PC-9 (cell line): ENCODE measurements around the gene COX4I1. TPM values are rescaled to one million over a fixed set of nuclear protein-coding genes. Genes with fewer than 3 reads are reported as not detected.

ENCODE experiments used
- BruUV-seq: library from RNA; stranded (reverse); fragments of 400-500 nt; replicated peaks from 2 replicates; lab custom pipeline; 2021; lab: Mats Ljungman, UMichigan
- CTCF ChIA-PET: fragments of 300-600 bp; sonication (Branson Sonifier 250); formaldehyde crosslinking; loops from one replicate; lab custom pipeline; 2022; ENCODE audit warnings: antibody characterized with exemption; lab: Charles Lee
- POLR2A ChIA-PET: fragments of 300-600 bp; sonication (Branson Sonifier 250); formaldehyde crosslinking; loops from one replicate; lab custom pipeline; 2022; ENCODE audit warnings: antibody characterized with exemption; ENCODE audit not compliant: unreplicated experiment; lab: Charles Lee
- DNase-seq, 2 experiments: peaks; one replicate each; pipeline versions ENCODE4 v3.0.0 to v3.0.0-alpha.2; 2015 to 2022; ENCODE audit warnings: mixed read lengths in 1 of 2
- H2AFZ ChIP-seq: fragments of 200-600 bp; sonication (generic); 2 replicates; pipeline ENCODE4 v1.8.1; 2017; ENCODE audit warnings: antibody characterized with exemption
- H3F3A ChIP-seq: fragments of 200-600 bp; sonication (generic); 2 replicates; pipeline ENCODE4 v1.8.1; 2017; ENCODE audit warnings: antibody characterized with exemption, mild to moderate bottlenecking, low read depth; ENCODE audit not compliant: insufficient read depth
- H3K27ac ChIP-seq: fragments of 200-600 bp; sonication (generic); 2 replicates; pipeline ENCODE4 v1.6.1; 2016; ENCODE audit warnings: mixed run types
- H3K27me3 ChIP-seq: fragments of 200-600 bp; sonication (generic); 2 replicates; pipeline ENCODE4 v1.6.1; 2016; ENCODE audit warnings: low read depth, mixed run types; ENCODE audit not compliant: insufficient read depth
- H3K36me3 ChIP-seq: fragments of 200-600 bp; sonication (generic); 2 replicates; pipeline ENCODE4 v1.6.1; 2016; ENCODE audit warnings: low read depth, mixed run types
- H3K4me1 ChIP-seq: fragments of 200-600 bp; sonication (generic); replicated peaks from 2 replicates; pipeline ENCODE4 v1.6.1; 2016; ENCODE audit warnings: mixed run types; ENCODE audit not compliant: insufficient read depth
- H3K4me2 ChIP-seq: fragments of 200-600 bp; sonication (generic); 2 replicates; pipeline ENCODE4 v1.6.1; 2017; ENCODE audit warnings: mixed run types
- H3K4me3 ChIP-seq: fragments of 200-600 bp; sonication (generic); 2 replicates; pipeline ENCODE4 v1.6.1; 2016; ENCODE audit warnings: mixed run types
- H3K79me2 ChIP-seq: fragments of 200-600 bp; sonication (generic); 2 replicates; pipeline ENCODE4 v1.6.1; 2017; ENCODE audit warnings: low read depth, mixed run types
- H3K9me2 ChIP-seq: fragments of 200-600 bp; sonication (generic); 2 replicates; pipeline ENCODE4 v1.8.1; 2017; ENCODE audit warnings: mild to moderate bottlenecking; ENCODE audit not compliant: insufficient read depth
- H3K9me3 ChIP-seq: fragments of 200-600 bp; sonication (generic); 2 replicates; pipeline ENCODE4 v1.8.1; 2016; ENCODE audit warnings: low read depth; ENCODE audit not compliant: insufficient read depth
- H4K20me1 ChIP-seq: fragments of 200-600 bp; sonication (generic); 2 replicates; pipeline ENCODE4 v1.8.1; 2017; ENCODE audit not compliant: insufficient read depth
- CTCF ChIP-seq: fragments of 200-600 bp; sonication (generic); conservative IDR thresholded peaks from 2 replicates; pipeline ENCODE4 v1.6.1; 2017; ENCODE audit warnings: mixed run types, antibody characterized with exemption, mild to moderate bottlenecking, moderate library complexity
- EZH2 ChIP-seq: fragments of 200-600 bp; sonication (generic); IDR thresholded peaks from 2 replicates; pipeline ENCODE4 v1.8.0; 2017; ENCODE audit warnings: antibody characterized with exemption, low read depth
- intact Hi-C: fragments of 100-400 bp; cut with micrococcal nuclease; formaldehyde crosslinking; loops from one replicate; pipeline ENCODE4 v1.10.0; 2022; ENCODE audit not compliant: unreplicated experiment
- total RNA-seq: library from RNA; stranded (reverse); gene quantifications from 2 replicates; pipeline ENCODE4 v1.2.3, GENCODE V29; 2021

The COX4I1 gene
- total RNA-seq, 1 experiment from 2014 or later, result 468 TPM

GRCh38 chr16:85808926-85809325 is 9.4 kb downstream of the COX4I1 start:
- Histone ChIP-seq H3K27me3 (peaks cover 25% of the 10 kb centered on the region), H3K4me1 (no peaks in the 10 kb centered on the region), H3F3A (peaks cover 20% of the 10 kb centered on the region), H3K4me3 (no peak overlapping the region), H3K9me2 (no peaks in the 10 kb centered on the region), H2AFZ (no peak overlapping the region), H3K36me3 (peaks cover 23% of the 10 kb centered on the region; the same call in 1 of the 2 replicates), H3K9me3 (no peaks in the 10 kb centered on the region), H4K20me1 (peaks cover 9% of the 10 kb centered on the region; the same call in 1 of the 2 replicates), H3K79me2 (no peaks in the 10 kb centered on the region), H3K27ac (no peak overlapping the region), H3K4me2 (no peak overlapping the region)
- POLR2A ChIA-PET, result no interaction called here
- TF ChIP-seq CTCF (no peak), EZH2 (no peak)
- intact Hi-C loops, result no loop called here
- CTCF ChIA-PET, result no interaction called here
- no TSS peak for BruUV-seq
- no peak for DNase-seq

- Histone ChIP-seq H3K9me2 (no peaks in the 10 kb centered on the region), H3K4me2 (no peak overlapping the region), H4K20me1 (peaks cover 9% of the 10 kb centered on the region; the same call in 1 of the 2 replicates), H3K4me1 (no peaks in the 10 kb centered on the region), H3K27me3 (peaks cover 32% of the 10 kb centered on the region), H3K9me3 (no peaks in the 10 kb centered on the region), H2AFZ (no peak overlapping the region), H3K79me2 (no peaks in the 10 kb centered on the region), H3K36me3 (peaks cover 23% of the 10 kb centered on the region; the same call in 1 of the 2 replicates), H3K27ac (no peak overlapping the region), H3K4me3 (no peak overlapping the region), H3F3A (peaks cover 20% of the 10 kb centered on the region)
- ChIA-PET POLR2A (no interaction called here), CTCF (no interaction called here)
- intact Hi-C loops, result no loop called here
- no peak for DNase-seq
- no TSS peak for BruUV-seq
- TF ChIP-seq CTCF (no peak), EZH2 (no peak)
These were observed 10.2 kb downstream of the COX4I1 start for GRCh38 chr16:85809645-85810044.

GRCh38 chr16:85810097-85810741 is 10.7 kb downstream of the COX4I1 start:
- no TSS peak for BruUV-seq
- intact Hi-C loops, result no loop called here
- DNase-seq, result no peak
- Histone ChIP-seq H3K4me3 (no peak overlapping the region), H3K79me2 (no peaks in the 10 kb centered on the region), H3K4me2 (no peak overlapping the region), H3K4me1 (no peaks in the 10 kb centered on the region), H3K9me3 (no peaks in the 10 kb centered on the region), H2AFZ (no peak overlapping the region), H3F3A (peaks cover 17% of the 10 kb centered on the region), H3K27ac (no peak overlapping the region), H3K27me3 (peaks cover 38% of the 10 kb centered on the region), H4K20me1 (peaks cover 9% of the 10 kb centered on the region; the same call in 1 of the 2 replicates), H3K9me2 (no peaks in the 10 kb centered on the region), H3K36me3 (peaks cover 17% of the 10 kb centered on the region; the same call in 1 of the 2 replicates)
- no peak for TF ChIP-seq CTCF
- no peak for TF ChIP-seq EZH2
- ChIA-PET POLR2A (no interaction called here), CTCF (no interaction called here)
